ENCODE results near the gene DMD.

DMD gene

DNA sequence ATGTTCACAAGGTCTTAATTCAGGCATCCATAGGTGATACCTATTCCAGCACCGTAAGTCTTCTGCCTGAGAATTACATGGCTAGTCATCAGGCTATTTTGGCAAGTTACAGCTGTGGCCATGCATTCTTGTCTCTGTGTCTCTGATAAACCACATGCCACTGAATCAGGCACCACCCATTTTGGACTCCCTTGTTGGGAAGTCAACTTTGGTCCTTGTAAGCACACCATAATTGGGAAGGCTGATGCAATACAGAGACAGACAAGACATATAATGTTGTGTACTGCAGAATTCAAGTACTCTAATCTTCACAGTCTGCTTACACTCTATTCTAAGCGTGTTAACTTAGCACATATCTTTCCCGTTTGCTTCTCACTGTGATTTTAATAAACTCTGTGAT lies 1655.8 kb downstream of the DMD start:
- no peak for DNase-seq (ENCODE audit: insufficient read length, low spot score)
- FAIRE-seq = no peak
- TF ChIP-seq POLR2A (IDR thresholded peaks at IDR 0.05; ENCODE audit: low read depth, low read length) = no peak

DNA sequence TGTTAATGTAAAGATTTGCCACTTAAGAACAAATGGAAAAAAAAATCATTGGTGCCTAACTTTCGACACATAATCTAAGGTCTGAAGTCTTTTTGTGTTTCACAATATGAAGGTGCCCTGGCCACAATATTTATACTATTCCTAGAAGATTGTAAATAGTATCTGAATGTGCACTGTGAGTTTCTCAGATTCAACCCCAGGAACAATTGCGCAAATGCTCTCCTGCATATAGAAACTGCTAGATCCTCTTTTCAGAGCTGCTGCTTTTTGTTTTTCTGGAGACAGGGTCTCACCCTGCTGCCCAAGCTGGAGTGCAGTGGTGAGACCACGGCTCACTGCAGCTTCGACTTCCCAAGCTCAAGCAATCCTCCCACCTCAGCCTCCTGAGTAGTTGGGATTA lies 1659.4 kb downstream of the DMD start:
- FAIRE-seq = no peak
- DNase-seq (ENCODE audit: insufficient read length, low spot score) = no peak
- no peak for TF ChIP-seq POLR2A (IDR thresholded peaks at IDR 0.05; ENCODE audit: low read depth, low read length)

- FAIRE-seq (no peak), DNase-seq (ENCODE audit: insufficient read length, low spot score) (no peak)
- TF ChIP-seq POLR2A (IDR thresholded peaks at IDR 0.05; ENCODE audit: low read depth, low read length) = no peak
These were observed 1661.2 kb downstream of the DMD start for GRCh38 chrX:31550158-31550557.

DNA sequence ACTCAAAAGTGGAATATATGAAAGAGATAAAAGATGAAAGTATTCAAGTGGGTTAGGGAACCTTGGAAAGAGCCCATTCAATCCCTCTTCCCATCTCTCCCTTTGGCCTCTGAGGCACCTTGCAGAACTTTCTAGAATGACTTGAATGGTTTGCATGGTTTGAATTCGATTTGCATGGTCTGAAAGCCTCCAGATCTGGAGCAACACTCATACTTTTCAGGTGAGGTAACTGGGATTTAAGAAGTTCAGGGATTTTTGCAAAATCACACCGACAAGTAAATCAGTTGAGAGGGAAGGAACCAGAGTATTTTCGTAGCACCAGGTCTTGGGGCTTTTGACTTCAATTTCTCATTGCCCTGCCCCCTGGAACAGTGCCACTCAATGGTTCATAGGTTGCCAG lies 1663.5 kb downstream of the DMD start:
- no peak for DNase-seq (ENCODE audit: insufficient read length, low spot score)
- no peak for TF ChIP-seq POLR2A (IDR thresholded peaks at IDR 0.05; ENCODE audit: low read depth, low read length)
- no peak for FAIRE-seq

DNA sequence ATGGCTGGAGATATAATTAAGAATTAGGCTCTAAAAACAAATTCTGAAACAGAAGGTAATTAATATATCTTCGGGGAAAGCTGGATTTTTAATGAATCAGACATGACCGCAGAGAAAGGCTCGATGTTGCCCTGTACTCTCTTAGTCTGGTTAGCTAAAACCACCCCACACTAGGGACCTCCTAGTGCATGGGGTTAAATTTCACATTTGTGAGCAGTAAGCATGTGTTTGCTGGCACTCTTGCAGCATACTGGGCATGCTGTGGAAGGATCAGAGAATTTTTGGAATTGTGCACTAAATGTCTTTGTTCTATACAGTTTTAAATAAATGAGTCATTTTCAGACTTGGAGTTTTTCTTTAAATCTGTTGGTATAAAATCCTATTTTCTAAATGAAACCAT lies 1663.9 kb downstream of the DMD start:
- DNase-seq (ENCODE audit: insufficient read length, low spot score) (no peak), FAIRE-seq (no peak)
- no peak for TF ChIP-seq POLR2A (IDR thresholded peaks at IDR 0.05; ENCODE audit: low read depth, low read length)

DNA sequence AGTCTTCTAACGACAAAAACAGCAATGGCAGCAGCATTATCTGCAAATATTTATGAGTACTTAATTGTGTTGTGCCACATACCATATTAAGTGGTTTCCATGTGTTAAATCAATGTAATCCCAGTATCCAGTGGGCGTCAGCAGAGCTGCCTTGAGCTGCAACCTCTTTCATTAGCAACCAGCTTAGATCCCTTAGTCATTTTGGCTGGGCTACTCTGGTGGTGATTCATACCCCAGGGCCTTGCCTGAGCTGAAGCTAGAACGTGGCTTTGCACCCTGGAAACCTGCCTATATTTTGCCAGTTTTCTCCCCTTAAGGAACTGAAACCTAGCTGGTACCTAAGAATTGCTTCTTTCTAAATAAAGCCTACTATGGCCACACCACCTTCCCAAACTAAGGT lies 1665.2 kb downstream of the DMD start:
- no peak for TF ChIP-seq POLR2A (IDR thresholded peaks at IDR 0.05; ENCODE audit: low read depth, low read length)
- DNase-seq (ENCODE audit: insufficient read length, low spot score) (peak; percentile 10), FAIRE-seq (no peak)

GRCh38 chrX:31545726-31546125 lies 1665.6 kb downstream of the DMD start:
- no peak for FAIRE-seq
- no peak for DNase-seq (ENCODE audit: insufficient read length, low spot score)

DNA sequence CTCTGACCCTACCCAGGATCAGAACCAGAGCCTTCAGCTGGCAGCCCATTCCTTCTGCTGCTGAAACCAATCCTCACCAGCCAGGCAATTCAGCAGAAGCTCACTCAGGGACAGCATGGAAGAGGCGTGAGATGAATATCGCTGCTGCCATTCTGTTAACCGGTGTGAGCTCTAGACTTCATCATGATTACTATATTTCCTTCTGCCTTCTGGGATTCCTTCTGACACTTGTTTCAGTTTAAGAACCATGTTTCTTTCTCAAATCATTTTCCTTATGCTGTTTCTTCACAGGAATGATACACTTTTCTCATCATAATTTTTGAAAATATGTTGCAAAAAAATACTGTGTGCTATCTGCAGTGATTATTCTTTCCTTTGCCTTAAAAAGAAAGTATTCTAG lies 1666.2 kb downstream of the DMD start:
- TF ChIP-seq POLR2A (IDR thresholded peaks at IDR 0.05; ENCODE audit: low read depth, low read length) = no peak
- DNase-seq (ENCODE audit: insufficient read length, low spot score) (no peak), FAIRE-seq (no peak)

More at GRCh38 chrX:31545726-31546125, 1665.6 kb downstream of the DMD start:
- TF ChIP-seq POLR2A (IDR thresholded peaks at IDR 0.05; ENCODE audit: low read depth, low read length) = no peak

- FAIRE-seq (no peak), DNase-seq (ENCODE audit: insufficient read length, low spot score) (no peak)
- no peak for TF ChIP-seq POLR2A (IDR thresholded peaks at IDR 0.05; ENCODE audit: low read depth, low read length)
These were observed 1667.7 kb downstream of the DMD start for GRCh38 chrX:31543634-31544033.

DNA sequence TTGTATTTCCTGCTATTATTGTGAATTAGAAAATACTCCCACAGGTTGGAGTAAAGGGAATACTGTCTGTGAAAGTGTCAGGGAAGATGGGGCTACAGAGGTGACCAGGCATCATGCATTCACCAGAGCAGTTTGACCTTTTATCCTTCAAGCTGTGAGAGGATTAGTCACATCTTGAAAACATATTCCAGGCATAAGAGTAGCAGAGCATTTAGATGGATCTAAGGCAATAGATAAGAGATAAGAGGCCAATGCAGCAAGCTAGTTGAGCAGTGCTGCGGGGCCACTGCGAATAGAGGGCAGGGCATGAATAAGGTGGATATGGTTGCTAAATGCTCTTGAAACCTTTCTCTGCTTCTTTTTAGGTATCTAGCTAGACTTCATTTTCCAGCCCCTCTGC lies 1668.8 kb downstream of the DMD start:
- no peak for TF ChIP-seq POLR2A (IDR thresholded peaks at IDR 0.05; ENCODE audit: low read depth, low read length)
- FAIRE-seq (no peak), DNase-seq (ENCODE audit: insufficient read length, low spot score) (no peak)

GRCh38 chrX:31540313-31540712 lies 1671.0 kb downstream of the DMD start:
- TF ChIP-seq POLR2A (IDR thresholded peaks at IDR 0.05; ENCODE audit: low read depth, low read length) = no peak
- FAIRE-seq (no peak), DNase-seq (ENCODE audit: insufficient read length, low spot score) (no peak)

DNA sequence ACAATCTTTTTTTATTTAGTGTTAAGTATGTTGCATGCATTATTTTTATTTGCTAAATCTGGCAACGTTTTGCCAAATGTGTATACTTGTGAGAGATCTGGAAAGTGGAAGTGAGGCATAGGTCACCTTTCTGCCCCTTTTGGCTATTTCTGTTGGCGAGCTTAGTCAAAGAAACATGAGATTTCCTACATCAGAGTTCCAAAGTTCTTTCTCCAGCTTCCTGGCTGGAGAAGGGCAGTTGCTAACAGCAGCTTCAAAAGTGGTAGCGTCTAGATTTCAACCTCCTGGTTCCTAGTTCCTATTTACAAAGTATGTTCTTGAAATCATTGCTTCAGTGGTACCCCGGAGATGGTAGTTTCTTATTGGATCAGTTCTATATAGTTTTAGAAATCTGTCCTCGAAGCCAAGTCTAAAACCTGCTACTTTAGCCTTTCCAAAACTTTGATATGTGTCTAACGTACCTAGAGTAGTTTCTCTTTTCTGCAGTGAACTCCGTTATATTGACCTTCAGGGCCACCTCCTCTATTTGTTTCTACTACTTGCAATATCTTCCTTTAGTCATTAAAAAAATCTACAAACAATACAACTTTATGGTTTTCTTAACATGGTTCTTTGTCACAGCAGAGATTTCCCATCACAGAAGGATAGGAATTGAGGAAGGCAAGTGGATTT lies 1683.8 kb downstream of the DMD start:
- TF ChIP-seq POLR2A (IDR thresholded peaks at IDR 0.05; ENCODE audit: low read depth, low read length) = no peak
- DNase-seq (ENCODE audit: insufficient read length, low spot score) (no peak), FAIRE-seq (no peak)

GRCh38 chrX:31523884-31524536 lies 1687.3 kb downstream of the DMD start:
- TF ChIP-seq POLR2A (IDR thresholded peaks at IDR 0.05; ENCODE audit: low read depth, low read length) = no peak
- DNase-seq (ENCODE audit: insufficient read length, low spot score) = no peak
- FAIRE-seq = no peak

DNA sequence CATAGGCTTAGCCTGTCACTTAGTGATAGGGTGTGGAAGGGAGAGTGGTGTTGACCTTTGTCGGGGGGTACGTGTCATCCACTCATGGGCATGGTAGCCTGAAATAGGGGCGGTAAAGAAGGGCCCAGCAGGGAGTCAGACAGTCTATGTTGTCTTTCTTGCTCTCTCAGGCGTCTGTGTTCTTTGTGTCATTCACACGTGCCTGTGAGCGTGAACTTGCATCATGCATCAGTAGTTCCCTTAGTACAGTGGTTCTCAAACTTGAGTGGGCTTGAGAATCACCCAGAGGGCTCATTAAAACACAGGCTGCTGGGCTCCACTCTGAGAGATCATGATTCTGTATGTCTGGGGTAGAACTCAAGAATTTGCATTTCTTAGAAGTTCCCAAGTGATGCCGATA lies 1688.6 kb downstream of the DMD start:
- FAIRE-seq (no peak), DNase-seq (ENCODE audit: insufficient read length, low spot score) (no peak)
- no peak for TF ChIP-seq POLR2A (IDR thresholded peaks at IDR 0.05; ENCODE audit: low read depth, low read length)

DNA sequence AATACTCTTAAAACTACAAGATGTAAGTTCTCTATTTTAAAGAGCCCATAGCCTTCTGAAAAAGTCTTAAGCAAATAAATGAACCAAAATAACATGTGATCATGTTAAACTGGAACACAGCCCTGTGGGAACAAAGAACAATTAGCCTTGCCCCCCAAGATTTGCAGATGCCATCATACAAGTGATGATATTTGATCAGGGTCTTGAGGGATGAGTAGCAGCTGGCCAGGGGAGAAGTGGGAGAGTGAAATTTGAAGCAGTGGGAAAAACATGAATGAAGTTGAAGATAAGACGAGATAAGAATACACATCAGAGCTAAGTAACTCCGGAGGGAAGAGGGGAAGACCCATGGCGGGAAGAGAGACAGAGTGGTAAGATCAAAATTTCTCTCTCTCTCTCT lies 1689.4 kb downstream of the DMD start:
- FAIRE-seq = no peak
- no peak for TF ChIP-seq POLR2A (IDR thresholded peaks at IDR 0.05; ENCODE audit: low read depth, low read length)
- no peak for DNase-seq (ENCODE audit: insufficient read length, low spot score)

All from H54 (cell line).